HG02938 (cell line): Measurements from ENCODE around the gene TXNDC5.

Experiments used
- ATAC-seq: cut with Tn5 transposase; IDR thresholded peaks from one replicate; pipeline ENCODE4 v1.9.1; 2021; ENCODE audit warnings: mild to moderate bottlenecking, moderate library complexity; ENCODE audit not compliant: unreplicated experiment

Gene TXNDC5

DNA sequence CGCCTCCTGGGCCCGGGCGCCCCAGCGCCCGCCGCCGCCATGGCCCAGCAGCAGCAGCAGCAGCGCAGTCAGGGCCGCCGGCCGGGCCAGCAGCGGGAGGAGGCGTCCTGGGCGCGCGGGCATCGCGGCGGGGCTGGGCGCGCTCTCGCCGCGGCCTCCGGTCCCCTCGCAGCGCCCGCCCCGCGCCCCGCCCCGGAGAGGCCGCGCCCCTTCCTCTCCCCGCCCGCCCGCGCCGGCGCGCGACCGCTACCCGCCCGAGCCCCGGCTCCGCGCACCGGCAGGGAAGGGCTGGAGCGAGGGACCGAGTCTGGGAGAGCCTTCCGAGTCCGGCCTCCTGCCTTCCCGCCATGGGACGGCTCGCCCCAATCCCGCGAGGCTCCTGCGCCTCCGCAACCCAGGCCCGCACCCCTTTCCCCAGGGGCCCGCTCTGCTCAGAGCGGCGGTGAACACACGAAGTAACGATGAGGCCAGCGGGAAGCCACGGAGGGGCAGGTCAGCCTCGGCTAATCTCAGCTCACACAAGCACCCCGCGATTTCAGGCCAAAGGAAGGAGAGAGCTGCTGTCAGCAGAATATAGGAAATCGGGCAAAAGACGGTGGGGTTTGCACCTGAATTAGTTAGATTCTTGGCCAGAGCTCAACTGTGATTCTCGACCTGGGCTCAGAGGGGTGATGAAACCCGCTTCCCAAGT lies at the start of gene TXNDC5:
TXNDC5 (minus strand) TSS at position 135 of the 691 bp plus-strand sequence; CDS start at position 123, 12 bp downstream.
- peak; percentile 49 for ATAC-seq

DNA sequence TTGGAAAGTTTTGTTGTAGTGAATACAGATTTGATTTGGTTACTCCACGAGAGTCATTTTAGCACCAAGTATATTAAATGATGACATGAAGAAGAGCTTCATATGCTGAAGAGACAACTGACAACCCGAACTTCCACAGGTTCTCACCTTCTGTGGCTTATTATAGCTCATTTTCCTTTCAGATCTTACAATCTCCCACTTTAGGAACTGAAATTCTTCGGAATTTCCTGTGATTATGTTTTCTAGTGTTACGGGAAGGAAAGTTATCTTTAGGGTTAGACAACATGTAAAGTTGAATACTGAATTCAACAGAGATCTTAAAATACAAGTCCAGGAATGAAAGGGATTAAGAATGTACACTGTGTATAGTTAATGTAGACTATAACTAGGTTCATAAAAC lies 49.6 kb upstream of the TXNDC5 start:
- no peak for ATAC-seq

DNA sequence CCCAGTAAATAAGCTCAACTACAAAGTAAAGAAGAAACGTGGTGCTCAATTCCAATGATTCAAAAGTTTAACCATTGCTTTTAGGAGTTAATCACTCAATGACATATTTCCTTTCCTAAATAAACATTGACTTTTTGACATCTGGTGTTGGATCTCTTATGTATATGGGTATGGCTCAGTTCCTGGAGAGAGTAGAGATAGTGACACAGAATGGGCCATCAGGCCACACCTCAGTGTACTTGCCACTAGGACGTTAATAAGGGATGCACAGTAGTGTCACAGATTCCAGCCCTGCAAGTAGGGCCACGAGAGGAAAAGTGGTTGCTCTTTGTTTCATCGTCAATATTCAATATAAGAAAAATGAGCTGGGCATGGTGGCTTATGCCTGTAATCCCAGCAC lies 48.9 kb upstream of the TXNDC5 start:
- no peak for ATAC-seq

DNA sequence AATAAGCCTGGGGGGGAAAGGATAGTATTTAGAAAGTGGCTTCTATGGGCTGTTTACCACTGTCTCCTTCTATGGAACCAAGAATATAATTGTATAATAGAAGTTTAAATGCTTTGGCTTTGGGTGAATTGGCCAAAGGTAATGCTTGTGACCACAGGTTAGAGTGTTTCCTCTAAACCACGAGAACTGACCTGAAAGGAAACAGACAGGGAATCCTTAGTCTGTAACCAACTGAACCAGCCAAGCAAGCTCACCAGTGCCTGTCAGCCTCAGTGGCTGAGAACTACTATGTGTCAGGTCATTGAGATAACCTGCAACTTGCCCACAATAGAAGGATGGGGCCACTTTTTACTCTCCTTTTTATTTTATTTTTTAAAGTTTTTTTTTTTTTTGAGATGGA lies 47.9 kb upstream of the TXNDC5 start:
- ATAC-seq: no peak

DNA sequence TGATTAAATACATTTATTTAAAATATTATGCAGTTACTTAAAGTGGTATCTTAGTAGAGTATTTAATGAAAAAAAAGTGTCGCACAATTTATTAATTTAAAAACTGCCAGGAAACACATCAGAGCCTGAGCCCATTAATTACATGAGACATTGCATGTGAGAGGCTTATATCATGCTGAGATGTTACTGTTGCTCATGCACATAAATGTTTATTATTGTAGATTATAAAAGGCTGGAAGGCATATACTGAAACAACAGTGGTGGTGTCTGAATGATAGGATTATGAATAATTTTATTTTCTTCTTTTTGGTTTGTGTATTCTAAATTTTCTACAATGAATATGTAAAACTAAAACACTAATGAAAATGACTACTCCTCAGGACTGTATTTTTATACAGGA lies 45.7 kb upstream of the TXNDC5 start:
- ATAC-seq: no peak

DNA sequence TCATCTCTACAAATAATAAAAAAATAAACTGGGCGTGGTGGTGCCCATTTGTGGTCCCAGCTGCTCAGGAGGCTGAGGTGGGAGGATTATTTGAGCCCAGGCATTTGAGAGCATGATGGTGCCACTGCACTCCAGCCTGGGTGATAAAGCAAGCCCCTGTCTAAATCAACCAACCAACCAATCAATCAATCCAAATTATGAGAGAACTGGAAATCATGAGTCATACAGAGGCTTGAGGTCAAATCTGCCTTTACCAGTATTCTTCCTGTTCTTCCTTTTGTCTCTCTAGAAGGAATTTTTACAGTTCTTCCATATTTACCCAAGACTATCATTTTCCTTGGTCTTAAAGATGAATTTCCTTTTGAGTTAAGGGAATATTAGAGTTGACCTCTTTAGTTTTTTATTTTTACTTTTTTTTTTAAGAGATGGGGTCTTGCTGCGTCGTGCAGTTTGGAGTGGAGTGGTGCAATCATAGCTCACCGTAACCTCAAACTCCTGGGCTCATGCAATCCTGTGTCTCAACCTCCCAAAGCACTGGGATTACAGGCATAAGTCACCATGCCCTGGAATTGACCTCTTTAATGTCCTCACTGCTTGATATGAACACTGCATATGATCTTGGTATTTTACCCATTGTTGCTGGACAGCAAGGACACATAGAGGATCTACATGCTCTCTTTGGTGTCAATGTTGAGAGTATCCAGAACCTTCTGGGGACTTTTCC lies 44.1 kb upstream of the TXNDC5 start:
- ATAC-seq: no peak

DNA sequence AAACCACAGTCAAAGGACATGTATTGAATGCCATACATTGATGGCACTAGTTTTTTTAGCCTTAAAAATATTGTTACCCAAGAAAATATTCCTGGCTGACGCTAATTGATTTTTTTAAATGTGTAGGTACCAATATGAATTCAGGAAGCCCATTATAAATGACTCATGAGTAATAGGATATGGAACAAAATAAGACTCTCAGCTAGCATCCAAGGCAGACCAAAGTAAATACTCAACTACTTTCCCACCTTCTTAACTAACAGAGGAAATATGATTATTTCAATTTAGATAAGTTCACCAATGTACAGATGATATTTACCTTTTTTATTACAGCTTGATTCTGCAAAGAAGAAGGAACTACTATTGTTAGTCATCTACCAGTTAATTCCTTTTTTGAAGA lies 43.2 kb upstream of the TXNDC5 start:
- no peak for ATAC-seq

DNA sequence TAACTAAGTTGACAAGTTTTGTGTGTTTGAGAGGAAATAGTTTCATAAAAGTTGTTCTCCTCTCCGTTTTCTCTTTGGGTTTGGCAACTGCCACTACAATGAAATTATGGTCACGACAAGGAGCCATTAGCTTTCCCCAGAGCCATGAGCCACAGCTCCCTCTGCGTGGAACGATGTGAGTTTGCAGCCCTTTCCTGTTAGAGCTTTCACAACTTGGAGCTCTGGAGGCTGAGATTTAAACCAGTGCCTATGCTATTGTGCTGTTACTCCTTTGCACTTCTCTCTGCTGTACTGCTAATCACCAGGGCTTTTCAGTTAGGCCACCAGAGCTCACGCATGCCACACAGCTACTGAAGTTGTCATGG lies 29.3 kb upstream of the TXNDC5 start:
- ATAC-seq: peak; percentile 23

DNA sequence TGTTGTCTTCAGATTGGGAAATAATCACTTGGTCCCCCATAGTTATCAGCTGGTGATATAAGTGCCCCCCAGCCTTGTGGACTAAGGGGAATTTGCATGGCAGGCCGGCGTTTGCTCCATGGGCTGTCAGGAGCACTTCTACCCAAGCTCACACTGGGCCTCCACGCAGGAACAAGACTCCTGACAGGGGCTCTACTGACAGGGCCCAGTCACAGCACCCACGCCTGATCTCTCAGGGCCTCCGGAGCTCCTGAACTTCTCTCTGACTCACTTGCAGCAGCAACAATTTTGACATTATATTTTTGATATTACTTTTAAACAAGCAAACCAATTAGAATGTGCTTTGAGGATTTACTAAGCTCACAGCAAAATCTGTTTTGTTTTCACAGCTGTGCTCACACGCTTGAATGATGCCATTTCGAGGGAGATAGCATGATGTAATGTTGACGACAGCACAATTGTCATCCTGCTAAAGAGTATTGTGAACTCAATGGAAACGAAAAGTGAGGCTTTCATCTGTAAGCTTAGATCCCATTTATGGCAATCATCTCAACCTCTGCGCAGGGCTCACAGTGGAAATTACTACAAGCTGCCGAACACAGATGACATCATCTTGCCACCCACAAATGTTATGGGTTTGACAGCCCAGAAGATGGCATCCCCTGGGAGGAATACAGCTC lies 28.7 kb upstream of the TXNDC5 start:
- peak; percentile 65 for ATAC-seq

DNA sequence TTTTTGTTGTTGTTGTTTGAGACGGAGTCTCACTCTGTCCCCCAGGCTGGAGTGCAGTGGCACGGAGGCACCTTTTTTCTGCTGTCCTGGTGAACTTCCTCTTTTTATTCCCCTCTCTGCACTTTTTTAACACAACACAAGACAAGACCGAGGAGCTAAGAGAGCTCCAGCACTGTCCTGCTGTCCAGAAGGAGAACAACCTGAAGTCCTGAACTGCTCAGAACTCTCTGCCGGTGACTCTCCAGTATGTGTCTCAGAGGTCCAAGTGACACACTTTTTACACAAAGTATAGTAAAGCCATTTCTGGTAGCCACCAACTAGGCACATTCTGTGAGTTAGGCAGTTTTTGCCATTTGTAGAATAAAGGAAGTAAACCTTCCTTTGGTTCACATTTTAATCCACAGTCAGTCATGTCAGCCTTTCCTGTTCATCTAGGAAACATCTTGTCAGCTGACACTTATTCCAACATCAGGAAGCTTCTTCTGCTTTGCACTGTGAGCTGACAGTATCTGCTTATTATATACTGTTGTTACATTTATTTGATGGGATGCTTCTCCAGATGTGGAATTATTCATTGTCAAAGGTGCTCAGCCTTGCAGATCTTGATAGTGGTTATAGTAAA lies 28.1 kb upstream of the TXNDC5 start:
- ATAC-seq: no peak

DNA sequence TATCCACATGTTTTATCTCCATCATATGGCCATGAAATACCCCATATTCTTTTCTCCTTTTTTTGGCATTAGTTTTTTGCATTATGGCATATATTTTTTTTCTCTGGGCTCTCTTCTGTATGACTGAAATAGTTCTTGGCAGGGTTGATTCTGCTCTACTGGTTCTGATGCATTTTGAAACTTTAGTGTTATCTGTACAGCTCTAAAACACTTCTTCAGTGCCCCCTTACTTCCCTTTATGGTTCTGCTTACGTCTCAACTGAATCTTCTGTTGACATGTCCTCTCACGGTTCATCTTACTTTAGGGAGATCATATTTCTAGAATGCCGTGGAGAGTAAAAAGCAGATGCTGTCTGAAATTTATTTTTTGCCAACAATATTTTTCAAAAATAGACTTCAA lies 23.2 kb upstream of the TXNDC5 start:
- peak; percentile 98 for ATAC-seq

DNA sequence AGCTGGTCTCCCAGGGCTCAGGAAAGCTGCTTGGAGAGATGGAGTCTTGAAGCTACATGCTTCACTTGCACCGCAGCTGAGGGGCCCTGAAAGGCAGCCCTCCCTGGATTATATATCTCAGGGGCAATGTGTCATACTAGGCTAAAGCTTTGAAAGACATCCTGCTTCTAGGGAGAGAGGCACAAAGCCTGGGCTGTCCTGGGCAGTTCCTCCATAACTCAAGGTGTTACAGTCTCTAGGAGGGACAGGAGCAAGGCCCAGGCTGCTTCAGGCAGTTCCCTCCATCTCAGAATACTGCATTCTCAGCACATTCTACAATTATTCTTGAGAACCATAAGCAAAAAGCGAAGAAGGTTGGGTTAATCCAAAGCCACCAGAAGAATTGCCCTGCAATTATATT lies 22.0 kb upstream of the TXNDC5 start:
- no peak for ATAC-seq

DNA sequence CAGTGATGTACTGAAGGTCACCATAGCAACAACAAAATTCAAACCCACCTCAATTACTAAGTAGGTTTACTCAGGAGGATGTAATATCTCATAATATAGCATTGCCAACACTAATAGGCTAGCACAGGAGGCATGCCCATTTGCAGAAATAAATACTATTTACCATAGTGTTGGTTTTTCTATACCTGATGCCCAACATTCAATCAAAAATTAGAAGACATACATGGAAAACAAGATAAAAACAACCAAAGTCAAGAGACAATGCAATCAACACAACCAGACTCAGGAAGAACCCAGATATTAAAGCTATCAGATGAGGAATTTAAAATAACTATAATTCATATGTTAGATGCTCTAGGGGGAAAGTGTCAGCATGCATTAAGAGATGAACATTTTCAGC lies 14.3 kb upstream of the TXNDC5 start:
- no peak for ATAC-seq

DNA sequence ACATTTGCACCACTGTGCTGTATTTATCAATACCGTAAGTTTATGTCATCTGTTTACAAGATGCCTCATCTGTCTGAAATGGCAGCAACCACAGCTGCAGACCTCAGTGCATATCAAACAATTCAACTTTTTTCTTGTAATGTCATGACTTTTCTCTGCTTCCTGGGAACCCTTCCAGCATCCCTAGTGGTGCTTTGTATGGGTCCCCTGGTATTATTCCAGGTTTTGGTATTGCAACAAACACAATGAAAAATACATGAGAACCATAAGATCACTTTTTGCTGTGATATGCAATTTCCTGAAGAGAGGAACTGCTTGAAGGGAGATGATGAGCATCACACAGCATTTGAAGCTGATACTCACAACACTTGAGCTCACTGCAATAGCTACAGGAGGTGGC lies 12.0 kb upstream of the TXNDC5 start:
- no peak for ATAC-seq

DNA sequence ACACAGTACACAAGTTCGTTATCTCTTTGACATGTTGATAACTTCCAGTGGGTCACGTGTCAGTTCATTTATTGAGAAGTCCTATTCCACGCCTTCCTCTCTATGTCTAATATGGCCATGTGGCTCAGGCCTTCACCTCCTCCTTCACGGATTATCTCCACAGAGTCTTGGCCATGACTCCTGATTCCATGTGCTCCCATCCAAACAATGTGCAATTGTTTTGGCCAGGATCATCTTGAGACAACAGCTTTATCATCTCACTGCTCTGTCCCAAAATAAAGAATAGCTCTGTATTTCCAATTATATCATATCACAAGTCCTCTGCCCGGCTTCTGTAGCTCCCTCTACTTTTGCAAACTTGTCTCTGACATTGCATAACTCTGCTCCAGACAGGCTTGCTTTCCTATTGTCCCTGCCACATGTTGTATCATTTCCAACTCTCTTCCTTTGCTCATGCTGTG lies 11.1 kb upstream of the TXNDC5 start:
- no peak for ATAC-seq

DNA sequence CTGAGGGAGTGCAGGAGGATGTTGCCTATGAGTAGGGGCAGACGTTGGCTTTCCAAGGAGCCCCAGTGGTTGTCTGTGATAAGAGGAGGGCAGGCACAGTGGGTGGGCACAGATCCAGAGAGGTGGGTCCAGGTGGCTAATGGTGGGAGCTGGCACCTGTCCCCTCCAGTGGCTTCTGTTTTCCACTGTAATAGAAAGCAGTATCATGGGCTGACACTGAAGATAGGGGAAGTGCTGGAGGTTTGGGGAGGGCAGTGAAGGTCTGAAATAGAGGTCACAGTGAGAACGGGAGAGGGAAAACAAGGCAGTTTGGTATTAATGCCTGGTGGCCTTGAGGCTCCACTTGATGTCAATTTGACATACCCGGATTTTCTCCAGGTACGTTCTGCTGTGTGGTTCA lies 10.5 kb upstream of the TXNDC5 start:
- ATAC-seq: no peak

DNA sequence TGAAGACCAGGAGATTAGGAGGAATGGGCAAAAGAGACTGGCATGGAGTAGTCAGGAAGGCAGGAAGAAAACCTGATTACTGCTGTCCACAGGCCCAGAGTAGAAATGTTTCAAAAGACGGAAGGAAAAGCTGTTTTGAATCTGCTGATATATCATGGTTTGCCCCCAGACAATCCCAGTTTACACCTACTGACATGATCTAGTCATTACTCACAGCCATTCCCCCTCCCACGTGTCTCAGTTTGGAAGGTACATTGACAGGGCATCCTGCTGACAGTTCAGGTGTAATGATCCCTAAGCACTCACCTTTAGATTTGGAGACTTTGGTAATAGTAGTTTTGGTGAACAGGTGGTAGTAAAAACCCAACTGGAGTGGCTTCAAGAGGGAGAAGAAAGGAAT lies 9.8 kb upstream of the TXNDC5 start:
- ATAC-seq: no peak

DNA sequence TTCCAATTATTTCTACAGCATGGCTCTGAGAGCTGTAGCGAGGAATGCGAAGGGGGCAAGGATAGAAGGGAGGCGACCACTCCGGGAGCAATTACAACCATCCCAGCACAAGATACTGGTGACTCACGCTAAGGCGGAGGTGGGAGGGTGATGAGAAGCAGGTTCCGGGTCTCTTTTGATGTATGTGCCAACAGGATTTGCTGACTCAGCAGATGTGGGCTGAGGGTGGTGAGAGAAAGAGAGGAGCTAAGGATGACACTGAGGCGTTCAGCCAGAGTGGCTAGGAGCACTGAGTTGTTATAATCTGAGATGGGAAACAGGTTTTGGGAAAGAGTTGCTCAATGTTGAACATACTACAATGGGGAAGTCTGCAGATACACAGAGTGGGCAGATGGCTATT lies 9.3 kb upstream of the TXNDC5 start:
- no peak for ATAC-seq

DNA sequence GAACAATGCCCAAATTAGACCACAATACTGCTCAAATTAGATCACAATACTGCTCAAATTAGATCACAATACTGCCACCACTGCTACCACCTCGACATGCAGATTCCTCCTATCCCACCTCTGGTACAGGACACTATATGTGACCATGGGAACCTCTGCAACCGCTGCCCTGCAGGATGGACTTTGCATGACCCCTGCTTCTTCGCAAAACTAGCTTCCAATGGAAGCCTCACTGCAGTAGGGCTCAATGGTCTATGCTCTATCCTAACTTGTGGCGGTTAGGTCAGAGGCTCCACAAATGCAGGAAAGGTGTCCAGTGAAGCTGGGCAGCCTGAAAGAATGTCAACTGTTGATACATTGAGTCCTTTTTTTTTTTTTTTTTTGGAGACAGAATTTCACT lies 7.8 kb upstream of the TXNDC5 start:
- no peak for ATAC-seq

DNA sequence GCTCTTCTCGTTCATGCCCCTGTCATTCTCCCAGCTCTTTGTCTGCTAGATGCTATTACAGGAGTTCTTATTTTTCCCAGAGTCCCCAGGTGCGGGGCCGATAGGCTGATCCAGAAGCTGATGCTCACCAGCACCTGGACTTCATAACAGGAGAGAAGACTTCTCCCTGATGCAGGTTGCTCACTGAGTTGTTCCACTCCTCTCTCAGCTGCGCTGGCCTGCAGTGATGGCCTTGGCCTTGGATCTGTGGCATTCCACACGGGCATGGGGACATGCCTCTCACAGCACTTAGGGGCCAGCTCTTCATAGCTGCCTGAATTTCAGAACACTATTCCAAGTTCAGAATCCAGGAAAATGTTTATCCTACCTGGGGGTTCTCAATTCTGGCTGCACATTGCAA lies 7.1 kb upstream of the TXNDC5 start:
- no peak for ATAC-seq

DNA sequence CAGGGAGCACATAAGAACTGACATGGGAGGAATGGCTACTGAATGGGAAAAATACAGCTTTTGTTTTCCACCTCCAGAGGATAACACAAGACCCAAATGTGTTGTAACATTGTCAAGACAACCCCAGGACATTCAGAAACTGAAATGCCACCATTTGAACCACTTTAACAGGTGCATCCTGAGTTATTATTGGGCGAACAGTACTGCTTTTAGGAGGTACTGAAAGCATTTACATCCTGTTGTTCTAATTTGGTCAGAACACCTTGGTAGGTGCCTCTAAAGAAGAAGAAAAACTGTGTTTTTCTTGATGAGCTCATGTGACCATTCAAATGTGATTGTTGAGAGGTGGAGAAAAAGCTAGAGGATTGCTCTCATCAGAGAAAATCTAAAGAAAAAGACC lies 6.4 kb upstream of the TXNDC5 start:
- peak; percentile 89 for ATAC-seq
